Fibroblast of the aortic adventitia (primary cell): Measurements from ENCODE around the gene ITIH5. TPM values are rescaled to one million over a fixed set of nuclear protein-coding genes. Genes with fewer than 3 reads are reported as not detected.
"Not testable (repeated sequence)": the region's sequence is repeated elsewhere in the genome, so short reads cannot be mapped to it uniquely, and the experiment has no call there.

Source experiments
- DNase-seq: peaks from one replicate; pipeline ENCODE4 v3.0.0-alpha.2; 2010; ENCODE audit warnings: low read depth
- H3K4me3 ChIP-seq: 2 replicates; pipeline ENCODE4 v1.5.1; 2011; ENCODE audit warnings: low read depth, mild to moderate bottlenecking, control low read depth, low read length, moderate library complexity
- total RNA-seq: library from RNA; depleted of rRNA; stranded (reverse); fragments of >200 nt; gene quantifications from 2 replicates; pipeline ENCODE4 v1.2.3, GENCODE V29; 2012; ENCODE audit warnings: low replicate concordance
- TF ChIP-seq, protein P1 (sequence below): IDR thresholded peaks from 2 replicates; pipeline ENCODE4 v1.5.1; 2011; ENCODE audit warnings: mild to moderate bottlenecking, low read length, control low read depth, inconsistent platforms; ENCODE audit not compliant: insufficient read depth

Gene ITIH5
- total RNA-seq, 1 donor = 0.09 TPM

DNA sequence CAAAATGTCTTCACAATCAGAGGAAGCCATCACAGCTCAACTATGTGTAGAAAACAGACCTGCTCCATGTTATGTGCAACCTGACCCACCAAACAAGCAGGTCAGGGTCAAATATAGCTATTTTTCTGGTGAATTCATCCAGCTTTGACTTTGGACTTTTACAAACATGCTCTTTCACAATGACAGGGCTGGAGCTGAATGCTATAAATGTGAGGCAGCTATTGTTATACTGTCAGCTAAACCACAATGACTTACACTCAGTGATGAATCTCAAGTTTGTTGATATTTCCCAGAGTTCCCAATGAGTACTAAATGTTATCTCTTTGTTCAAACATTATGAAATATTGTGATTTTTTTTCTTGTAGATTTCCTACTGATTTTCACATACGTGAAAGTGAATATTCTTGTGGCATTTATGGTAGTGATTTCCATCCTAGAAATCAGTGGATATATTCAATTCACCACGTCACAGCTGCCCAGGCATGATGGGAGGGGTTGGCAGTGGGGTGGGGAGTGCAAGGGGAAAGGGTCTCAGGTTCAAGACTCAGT lies 33.9 kb upstream of the ITIH5 start:
- TF ChIP-seq, protein P1, sequence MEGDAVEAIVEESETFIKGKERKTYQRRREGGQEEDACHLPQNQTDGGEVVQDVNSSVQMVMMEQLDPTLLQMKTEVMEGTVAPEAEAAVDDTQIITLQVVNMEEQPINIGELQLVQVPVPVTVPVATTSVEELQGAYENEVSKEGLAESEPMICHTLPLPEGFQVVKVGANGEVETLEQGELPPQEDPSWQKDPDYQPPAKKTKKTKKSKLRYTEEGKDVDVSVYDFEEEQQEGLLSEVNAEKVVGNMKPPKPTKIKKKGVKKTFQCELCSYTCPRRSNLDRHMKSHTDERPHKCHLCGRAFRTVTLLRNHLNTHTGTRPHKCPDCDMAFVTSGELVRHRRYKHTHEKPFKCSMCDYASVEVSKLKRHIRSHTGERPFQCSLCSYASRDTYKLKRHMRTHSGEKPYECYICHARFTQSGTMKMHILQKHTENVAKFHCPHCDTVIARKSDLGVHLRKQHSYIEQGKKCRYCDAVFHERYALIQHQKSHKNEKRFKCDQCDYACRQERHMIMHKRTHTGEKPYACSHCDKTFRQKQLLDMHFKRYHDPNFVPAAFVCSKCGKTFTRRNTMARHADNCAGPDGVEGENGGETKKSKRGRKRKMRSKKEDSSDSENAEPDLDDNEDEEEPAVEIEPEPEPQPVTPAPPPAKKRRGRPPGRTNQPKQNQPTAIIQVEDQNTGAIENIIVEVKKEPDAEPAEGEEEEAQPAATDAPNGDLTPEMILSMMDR = no peak
- H3K4me3 ChIP-seq = no peak overlapping the region
- peak; percentile 77 for DNase-seq

DNA sequence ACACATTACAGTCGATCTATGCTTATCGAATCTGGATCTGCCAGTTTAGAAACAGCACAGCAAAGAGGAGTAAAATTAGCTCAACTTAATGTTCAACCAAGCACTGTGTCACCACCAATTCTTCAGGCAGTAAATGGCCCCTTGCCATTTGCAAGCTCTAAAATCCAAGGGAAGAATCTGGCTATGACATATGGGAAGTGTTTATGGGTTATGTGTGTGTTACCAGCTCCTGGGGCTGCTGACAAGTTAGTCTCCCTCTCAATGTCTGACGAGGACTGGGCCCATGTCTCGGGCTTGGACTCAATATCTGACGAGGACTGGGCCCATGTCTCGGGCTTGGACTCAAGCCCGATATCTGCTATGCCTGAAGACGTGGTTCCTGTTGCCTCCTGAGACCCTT lies 30.7 kb upstream of the ITIH5 start:
- no peak overlapping the region for H3K4me3 ChIP-seq
- peak; percentile 13 for DNase-seq
- TF ChIP-seq, protein P1 = no peak

DNA sequence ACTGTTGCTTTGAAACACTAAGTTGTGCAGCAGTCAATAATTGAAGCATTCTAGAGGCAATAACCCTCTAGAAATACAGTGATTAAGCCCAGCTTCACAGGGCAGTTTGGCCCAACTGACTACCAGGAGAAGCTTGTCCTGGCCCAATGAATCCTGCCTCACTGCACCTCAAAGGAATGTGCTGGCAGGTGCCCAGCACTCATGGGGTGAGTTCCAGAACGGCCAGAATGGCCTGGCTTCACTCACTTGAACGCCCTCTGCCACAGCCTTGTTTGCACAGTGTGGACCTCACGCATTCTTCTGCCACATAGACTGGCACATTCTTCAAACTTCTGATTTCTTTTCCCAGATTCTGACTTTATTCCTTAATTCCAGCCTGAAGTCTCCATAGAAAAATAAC lies 29.8 kb upstream of the ITIH5 start:
- DNase-seq = peak; percentile 56
- TF ChIP-seq, protein P1 = no peak
- H3K4me3 ChIP-seq = no peak overlapping the region

DNA sequence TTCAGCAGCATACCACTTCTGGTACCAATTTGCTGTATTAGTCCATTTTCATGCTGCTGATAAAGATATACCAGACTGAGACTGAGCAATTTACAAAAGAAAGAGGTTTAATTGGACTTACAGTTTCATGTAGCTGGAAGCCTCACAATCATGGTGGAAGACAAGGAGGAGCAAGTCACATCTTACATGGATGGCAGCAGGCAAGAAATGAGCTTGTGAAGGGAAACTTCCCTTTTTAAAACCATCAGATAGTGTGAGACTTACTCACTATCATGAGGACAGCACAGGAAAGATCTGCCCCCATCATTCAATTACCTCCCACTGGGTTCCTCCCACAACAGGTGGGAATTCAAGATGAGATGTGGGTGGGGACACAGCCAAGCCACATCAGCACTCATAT lies 26.4 kb upstream of the ITIH5 start:
- DNase-seq, H3K4me3 ChIP-seq: not testable (repeated sequence)

DNA sequence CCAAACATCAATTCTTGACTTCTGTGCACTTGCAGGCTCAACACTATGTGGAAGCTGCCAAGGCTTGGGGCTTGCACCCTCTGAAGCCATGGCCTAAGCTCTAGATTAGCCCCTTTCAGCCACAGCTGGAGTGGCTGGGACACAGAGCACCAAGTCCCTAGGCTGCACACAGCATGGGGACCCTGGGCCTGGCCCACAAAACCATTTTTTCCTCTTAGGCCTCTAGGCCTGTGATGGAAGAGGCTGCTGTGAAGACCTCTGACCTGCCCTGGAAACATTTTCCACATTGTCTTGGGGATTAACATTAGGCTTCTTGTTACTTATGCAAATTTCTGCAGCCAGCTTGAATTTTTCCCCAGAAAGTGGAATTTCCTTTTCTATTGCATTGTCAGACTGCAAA lies 25.6 kb upstream of the ITIH5 start:
- not testable (repeated sequence) for DNase-seq, H3K4me3 ChIP-seq

DNA sequence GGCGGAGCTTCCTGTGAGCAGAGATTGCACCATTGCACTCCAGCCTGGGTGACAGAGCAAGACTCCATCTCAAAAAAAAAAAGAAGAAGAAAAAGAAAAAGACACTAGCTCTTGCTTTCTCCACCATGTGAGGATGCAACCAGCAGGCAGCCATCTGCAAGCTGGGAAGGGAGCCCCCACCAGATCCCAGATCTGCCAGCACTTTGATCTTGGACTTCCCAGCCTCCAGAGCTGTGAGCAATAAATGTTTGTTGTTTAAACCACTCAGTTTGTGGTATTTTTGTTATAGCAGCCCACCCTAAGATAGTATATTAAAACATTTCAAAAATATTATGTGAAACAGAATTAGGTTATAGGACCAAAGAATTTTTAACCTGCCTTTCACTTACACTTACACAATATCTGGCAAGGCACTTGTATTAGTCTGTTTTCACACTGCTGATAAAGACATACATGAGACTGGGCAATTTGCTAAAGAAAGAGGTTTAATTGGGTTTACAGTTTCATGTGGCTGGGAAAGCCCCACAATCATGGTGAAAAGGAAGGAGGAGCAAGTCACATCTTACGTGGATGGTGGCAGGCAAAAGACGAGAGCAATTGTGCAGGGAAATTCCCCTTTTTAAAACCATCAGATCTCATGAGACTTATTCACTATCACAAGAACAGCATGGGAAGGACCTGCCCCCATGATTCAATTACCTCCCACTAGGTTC lies 24.3 kb upstream of the ITIH5 start:
- DNase-seq, H3K4me3 ChIP-seq: not testable (repeated sequence)

DNA sequence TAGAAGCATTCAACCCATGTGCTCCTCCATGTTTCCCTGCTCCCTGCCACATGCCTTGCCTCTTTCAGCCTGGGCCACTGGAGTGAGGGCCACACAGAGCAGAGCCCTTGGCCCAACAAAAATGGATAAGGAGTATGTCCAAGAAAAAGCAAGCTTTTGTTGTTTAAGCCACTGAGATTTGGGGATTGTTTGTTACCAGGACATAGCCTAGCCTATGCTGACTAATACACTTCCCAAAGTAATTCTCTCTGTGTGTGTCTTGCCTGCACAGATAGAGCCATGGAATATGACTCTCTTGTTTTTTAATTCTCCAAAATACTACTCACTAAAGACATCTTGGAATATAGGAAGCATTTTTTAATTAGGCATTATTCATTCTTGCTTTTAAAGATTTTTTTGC lies 22.8 kb upstream of the ITIH5 start:
- TF ChIP-seq, protein P1 = no peak
- no peak overlapping the region for H3K4me3 ChIP-seq
- no peak for DNase-seq

DNA sequence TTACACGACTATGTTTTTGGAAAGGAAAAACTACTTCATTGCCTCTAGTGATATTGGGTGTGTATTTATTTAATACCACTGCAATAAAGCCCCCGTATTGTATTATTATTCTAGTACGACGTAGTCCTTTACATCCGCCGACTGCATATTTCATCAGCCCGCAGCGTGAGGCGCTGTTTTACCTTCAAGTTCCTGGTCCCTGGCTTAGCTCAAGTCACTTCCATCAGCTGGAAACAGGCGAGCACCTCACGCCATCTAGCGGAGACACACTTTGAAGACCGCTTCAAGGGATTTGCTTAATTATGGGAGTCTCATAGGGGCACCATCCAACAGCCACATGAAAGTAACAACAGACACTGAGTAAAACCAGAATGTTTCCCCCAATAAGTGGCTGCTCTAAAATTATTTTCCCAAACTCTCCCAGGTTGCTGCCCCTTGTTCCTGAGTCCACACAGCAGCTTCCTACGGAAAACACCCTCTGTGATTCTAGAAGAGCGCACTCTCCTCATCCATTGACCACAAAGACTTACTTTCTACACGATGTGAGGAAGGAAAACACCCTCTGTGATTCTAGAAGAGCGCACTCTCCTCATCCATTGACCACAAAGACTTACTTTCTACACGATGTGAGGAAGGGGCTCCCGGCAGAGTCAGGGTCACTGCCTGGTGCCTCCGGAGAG lies 20.6 kb upstream of the ITIH5 start:
- no peak overlapping the region for H3K4me3 ChIP-seq
- TF ChIP-seq, protein P1 = peak; percentile 70
- DNase-seq = peak; percentile 90
